Stimulated activated CD8-positive, alpha-beta memory T cell treated with anti-CD3 and anti-CD28 coated beads, Interleukin-2, amount 100 ng/mL, for 48 hours (primary cell): ENCODE data around the gene IRF6.

Experiments
- DNase-seq, 2 donors: peaks; one replicate each; pipeline ENCODE4 v3.0.0-alpha.2; 2020; ENCODE audit warnings: low read depth in 2 of 2

IRF6 gene

GRCh38 chr1:209759829-209760359 is 46.0 kb downstream of the IRF6 start:
- DNase-seq = no peak

GRCh38 chr1:209758400-209758799 is 47.5 kb downstream of the IRF6 start:
- DNase-seq = no peak

- no peak for DNase-seq
Measured at GRCh38 chr1:209756615-209757445, 49.1 kb downstream of the IRF6 start.

GRCh38 chr1:209755926-209756614 is 49.9 kb downstream of the IRF6 start, which contains the start of gene TRAF3IP3:
TRAF3IP3 (plus strand) TSS chr1:209756053; CDS start chr1:209760040, 3,987 bp downstream.
- peak; percentile 60 to 62 for DNase-seq

GRCh38 chr1:209755256-209755655 is 50.7 kb downstream of the IRF6 start:
- no peak for DNase-seq

- DNase-seq = no peak
Measured at GRCh38 chr1:209752890-209753289, 53.1 kb downstream of the IRF6 start.

- DNase-seq = no peak
Measured at GRCh38 chr1:209751627-209752231, 54.2 kb downstream of the IRF6 start.

GRCh38 chr1:209749670-209750323 is 56.1 kb downstream of the IRF6 start:
- no peak for DNase-seq

GRCh38 chr1:209749205-209749604 is 56.7 kb downstream of the IRF6 start:
- no peak for DNase-seq

- DNase-seq = no peak
Measured at GRCh38 chr1:209748620-209749019, 57.3 kb downstream of the IRF6 start.

- DNase-seq = peak; percentile 85 to 87
Measured at GRCh38 chr1:209747580-209748262, 58.2 kb downstream of the IRF6 start.

GRCh38 chr1:209746451-209747165 is 59.3 kb downstream of the IRF6 start:
- DNase-seq = no peak

- no peak for DNase-seq
Measured at GRCh38 chr1:209743145-209743482, 62.8 kb downstream of the IRF6 start.

- DNase-seq = no peak
Measured at GRCh38 chr1:209742409-209743144, 63.4 kb downstream of the IRF6 start.

GRCh38 chr1:209741889-209742288 is 64.1 kb downstream of the IRF6 start:
- no peak for DNase-seq

GRCh38 chr1:209741193-209741592 is 64.7 kb downstream of the IRF6 start:
- DNase-seq = no peak

- DNase-seq = no peak
Measured at GRCh38 chr1:209738270-209738669, 67.7 kb downstream of the IRF6 start.

GRCh38 chr1:209737118-209737505 is 68.8 kb downstream of the IRF6 start:
- no peak for DNase-seq

- no peak for DNase-seq
Measured at GRCh38 chr1:209736490-209737117, 69.3 kb downstream of the IRF6 start.
